Fibroblast of peridontal ligament (primary cell): ENCODE results near the gene SLC25A29.
"Not testable (repeated sequence)": the region's sequence is repeated elsewhere in the genome, so short reads cannot be mapped to it uniquely, and the experiment has no call there.

Experiments used
- DNase-seq: peaks from one replicate; pipeline ENCODE4 v3.0.0-alpha.2; 2010; ENCODE audit errors: extremely low read depth

The SLC25A29 gene, protein sequence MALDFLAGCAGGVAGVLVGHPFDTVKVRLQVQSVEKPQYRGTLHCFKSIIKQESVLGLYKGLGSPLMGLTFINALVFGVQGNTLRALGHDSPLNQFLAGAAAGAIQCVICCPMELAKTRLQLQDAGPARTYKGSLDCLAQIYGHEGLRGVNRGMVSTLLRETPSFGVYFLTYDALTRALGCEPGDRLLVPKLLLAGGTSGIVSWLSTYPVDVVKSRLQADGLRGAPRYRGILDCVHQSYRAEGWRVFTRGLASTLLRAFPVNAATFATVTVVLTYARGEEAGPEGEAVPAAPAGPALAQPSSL

DNA sequence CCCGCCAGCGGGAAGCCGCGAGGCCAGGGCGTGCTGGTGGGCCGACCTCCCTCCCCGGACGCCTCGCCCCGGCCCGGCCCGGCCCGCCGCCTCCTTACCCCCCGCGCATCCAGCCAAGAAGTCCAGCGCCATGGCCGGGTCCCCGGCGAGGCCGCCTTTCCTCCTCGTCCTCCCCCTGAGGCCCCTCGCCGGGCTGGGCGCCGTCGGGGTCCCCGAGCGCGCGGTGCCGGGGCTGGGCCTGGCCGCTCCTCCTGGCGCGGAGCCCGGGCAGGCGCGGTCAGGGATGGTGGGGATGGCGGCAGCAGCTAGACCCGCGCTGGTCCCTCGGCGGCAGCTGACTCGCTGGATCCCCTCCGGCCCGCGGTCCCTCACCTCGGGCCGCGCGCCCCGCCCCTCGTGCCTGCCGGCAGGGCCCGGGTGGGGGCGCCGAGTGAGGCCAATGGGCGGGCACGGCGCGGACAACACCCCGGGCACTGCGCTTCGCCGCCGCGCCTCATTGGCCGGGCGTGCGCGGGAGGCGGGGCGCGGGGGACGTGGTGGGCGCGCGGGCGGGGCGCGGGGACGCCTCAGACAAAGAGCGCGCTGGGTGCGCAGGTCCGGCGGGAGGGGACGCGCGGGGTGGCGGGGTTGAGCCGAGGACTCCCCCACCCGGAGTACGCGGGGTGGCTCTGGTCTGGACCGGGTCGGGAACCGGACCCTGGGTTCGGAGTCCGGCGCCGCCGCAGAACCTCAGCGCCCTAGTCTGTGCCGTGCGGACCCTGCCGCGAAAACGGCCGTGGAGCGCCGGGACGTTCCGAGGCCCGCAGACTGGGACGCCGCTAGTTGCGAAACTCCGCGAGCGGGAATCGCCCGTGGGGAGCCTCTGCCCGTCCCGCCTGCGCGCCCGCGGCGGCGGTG lies at the start of gene SLC25A29:
TSS of gene SLC25A29 (minus strand) at position 344 of the 897 bp plus-strand sequence. CDS start at position 132, 212 bp downstream.
- peak; percentile 62 for DNase-seq

- no peak for DNase-seq
These were observed 44.7 kb upstream of the SLC25A29 start for GRCh38 chr14:100350986-100351385.

GRCh38 chr14:100350276-100350926 lies 44.2 kb upstream of the SLC25A29 start:
- DNase-seq = no peak

DNA sequence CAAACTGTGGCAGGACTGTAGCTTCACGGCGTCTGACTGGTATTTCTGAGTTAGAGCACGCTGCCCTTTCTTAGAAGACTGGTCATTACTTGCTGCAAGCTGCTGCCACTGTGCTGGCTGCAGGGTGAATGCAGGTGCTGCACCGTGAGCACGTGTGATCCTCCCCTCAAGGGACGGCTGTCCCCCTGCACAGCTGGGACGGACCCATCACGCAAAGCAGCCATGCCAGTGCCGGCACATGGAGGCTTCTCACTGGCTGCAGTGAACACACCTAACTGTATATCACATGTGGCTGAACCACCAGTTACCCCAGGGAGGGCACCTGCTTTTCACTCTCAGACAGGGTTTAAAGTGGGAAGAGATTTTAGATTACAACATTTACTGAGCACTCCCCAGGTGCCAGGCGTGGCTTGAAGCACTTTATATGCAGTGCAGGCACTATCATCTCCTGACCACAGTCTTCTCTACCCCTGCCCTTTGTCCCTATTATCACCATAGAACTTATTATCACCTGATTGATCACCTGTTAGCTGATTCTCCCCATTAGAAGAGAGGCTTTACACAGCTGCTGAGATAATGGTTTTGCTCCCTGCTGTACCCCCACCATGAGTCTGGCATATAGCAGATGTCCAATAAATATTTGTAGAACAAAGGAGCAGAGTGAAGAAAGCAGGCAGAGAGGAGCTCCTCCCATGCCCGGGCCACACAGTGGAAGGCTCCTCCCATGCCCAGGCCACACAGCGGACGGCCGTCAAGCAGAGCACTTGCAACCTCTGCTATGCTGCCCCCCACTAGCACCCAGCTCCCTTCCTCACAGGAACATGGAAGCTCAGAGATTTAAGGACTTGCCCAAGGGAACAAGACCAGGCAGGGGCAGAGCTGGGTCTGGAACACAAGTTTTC lies 42.8 kb upstream of the SLC25A29 start:
- DNase-seq = no peak

DNA sequence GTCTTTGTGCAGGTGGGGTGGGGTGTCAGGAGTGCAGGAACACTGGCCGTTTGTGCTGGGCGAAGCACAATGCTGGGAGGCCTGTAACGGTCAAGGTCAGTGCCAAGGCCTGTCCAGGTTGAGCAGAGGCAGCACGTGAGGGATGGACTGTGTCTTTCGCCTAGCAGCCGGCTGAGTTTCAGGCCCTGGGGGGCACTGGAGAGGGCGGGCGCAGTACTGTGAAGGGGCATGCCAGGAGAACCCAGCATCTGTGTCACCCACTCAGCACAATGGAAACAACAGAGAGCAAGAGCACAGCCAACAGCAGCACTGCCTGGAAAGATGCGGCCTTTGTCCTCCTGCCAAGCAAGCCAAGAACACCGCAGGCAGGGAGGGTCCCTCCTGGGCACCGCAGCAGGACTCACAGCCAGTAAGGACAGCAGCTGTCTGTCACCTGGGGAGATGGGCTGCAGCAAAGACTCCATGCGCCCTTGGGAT lies 42.0 kb upstream of the SLC25A29 start:
- no peak for DNase-seq

- DNase-seq = no peak
These were observed 40.3 kb upstream of the SLC25A29 start for GRCh38 chr14:100346306-100347091.

DNA sequence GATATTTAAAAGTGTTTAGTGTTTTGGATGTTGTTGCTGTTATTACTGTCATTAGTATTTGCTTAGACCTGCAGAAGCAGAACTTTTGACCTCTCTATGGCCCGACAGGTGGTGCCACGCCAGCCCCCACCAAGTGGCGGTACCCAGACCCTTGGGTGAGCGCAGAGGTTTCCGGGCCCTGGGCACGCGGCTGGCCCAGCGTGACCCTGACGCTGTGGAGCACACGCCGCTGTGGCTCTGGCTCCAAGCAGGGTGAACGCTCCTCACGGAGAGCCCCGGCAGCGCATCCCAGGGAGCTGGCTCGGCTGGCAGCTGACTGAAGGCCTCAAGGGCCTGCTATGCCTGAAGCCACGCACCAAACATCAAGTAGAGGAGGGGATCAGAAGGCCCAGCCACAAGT lies 39.5 kb upstream of the SLC25A29 start:
- no peak for DNase-seq

GRCh38 chr14:100344657-100345056 lies 38.4 kb upstream of the SLC25A29 start:
- not testable (repeated sequence) for DNase-seq

GRCh38 chr14:100342826-100343225 lies 36.6 kb upstream of the SLC25A29 start:
- not testable (repeated sequence) for DNase-seq

DNA sequence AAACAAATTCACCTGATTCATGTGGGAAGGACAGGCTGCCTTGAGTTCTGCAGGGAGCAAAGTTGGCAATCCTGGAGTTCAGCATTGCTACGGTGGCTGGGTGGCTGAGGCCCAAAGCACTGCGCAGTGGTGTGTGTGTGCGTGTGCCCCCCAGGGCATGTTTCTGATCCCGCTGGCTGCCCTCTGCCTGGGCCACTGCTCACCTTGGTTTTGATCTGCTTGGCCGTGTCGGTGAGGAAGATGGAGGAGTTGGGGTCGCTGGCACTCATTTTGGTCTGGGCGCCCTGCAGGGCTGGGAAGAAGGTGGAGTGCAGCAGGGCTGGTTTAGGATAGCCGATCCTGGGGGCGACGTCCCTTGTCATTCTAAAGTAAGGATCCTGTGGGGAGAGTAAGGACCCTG lies 36.0 kb upstream of the SLC25A29 start:
- DNase-seq = no peak

GRCh38 chr14:100341301-100342031 lies 35.2 kb upstream of the SLC25A29 start:
- peak; percentile 86 for DNase-seq

DNA sequence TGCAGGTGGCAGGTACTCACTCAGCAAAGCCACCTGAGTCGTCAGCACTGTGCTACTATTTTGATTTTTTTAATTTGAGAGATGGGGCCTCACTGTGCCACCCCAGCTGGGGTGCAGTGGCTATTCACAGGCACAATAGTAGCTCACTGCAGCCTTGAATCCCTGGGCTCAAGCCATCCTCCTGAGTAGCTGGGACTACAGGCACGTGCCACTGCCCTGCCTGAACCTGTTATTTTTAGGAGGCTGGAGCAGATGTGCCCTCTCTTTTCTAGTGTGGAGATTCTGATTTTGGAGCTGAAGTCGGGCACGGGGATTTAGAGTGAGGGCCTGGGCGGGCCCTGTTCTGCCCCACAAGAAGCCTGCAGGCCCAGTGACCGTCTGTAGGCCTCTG lies 34.2 kb upstream of the SLC25A29 start:
- no peak for DNase-seq

DNA sequence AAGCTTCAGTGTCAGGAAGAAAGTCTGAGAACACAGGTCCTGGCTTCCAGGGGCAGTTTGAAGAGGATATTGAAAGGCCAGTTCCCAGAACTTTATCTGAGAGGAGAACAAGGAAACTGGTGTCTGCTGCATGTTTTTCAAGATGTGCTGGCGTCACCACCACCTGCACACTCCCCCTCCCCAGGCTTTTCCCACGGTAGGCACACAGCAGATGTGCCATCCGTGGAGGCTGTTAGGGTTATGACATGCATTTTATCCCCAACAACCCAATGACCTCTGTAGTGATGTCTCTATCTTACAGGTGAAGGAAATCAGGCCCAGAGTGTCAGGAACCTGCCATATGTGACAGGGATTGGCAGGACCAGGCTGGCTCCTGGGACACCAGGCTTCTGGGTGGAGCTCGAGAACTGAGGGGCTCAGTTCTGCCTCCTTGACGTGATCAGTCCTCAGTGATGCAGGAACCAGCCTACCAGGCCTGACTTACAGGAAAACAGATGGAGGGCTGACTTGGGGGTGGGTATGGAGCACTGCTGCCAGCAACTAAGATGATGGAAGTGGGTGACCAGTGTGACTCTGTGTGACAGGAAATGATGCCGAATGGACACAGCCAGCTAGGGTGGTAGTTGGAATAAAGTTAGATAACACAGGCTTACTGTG lies 33.6 kb upstream of the SLC25A29 start:
- no peak for DNase-seq

DNA sequence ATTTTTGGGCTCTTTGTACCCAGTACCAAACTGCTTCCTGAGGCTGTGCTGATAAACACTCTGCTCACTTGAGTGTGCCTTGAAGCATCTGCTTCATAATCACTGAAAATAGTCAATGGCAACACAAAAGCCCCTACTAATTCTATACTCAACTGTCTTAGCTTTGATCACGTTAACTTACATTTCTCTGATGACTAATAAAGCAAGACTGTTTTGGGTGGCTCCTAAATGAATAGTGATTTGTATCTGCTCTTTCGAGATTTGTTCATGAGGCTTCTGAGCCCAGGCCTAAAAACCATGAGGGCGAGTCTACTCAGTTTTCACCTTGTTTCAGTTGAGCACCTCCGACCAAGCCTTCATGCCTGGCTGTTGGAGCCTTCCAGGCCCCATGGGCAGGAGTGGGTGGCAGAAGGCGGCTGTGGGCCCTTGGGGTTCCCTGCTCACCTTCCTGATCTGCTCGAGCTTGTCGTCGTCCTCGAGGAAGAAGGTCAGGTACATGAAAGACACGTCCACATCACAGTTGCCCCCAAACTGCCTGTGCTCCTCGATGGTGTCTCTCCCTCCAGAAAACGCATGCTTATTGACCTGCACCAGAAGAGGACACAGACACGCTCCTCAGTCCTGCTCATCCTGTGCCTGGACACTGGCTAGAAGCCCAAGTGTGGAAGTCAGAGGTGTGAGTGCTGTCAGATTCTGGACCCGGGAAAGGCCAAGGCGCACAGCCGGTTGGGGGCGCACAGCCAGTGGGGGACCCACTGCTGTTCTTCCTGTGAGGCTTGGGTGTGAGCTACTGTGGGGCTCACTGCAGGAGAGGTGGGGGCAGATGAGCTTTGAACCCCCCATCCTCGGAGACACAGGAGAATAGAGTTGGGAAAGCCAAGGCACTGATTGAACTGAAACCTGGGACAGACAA lies 30.6 kb upstream of the SLC25A29 start:
- DNase-seq = no peak

- DNase-seq = no peak
These were observed 28.7 kb upstream of the SLC25A29 start for GRCh38 chr14:100334904-100335303.

- no peak for DNase-seq
These were observed 27.6 kb upstream of the SLC25A29 start for GRCh38 chr14:100333827-100334226.

GRCh38 chr14:100333311-100333710 lies 27.1 kb upstream of the SLC25A29 start:
- no peak for DNase-seq

- DNase-seq = no peak
These were observed 26.6 kb upstream of the SLC25A29 start for GRCh38 chr14:100332797-100333196.
